DND-41 (cell line): Measurements from ENCODE around the gene ABCB8.

Experiments used
- ATAC-seq: fragments of 200-7000 bp; cut with Tn5 transposase; 3 replicates; pipeline ENCODE4 v1.9.1; 2021; ENCODE audit warnings: low read depth; ENCODE audit not compliant: insufficient read depth
- DNase-seq: peaks from one replicate; pipeline ENCODE4 v3.0.0-alpha.2; 2020
- H2AFZ ChIP-seq: 2 replicates; pipeline ENCODE4 v1.6.0; 2012; ENCODE audit warnings: low read depth, low read length
- H3K27ac ChIP-seq: 2 replicates; pipeline ENCODE4 v1.5.1; 2012; ENCODE audit warnings: low read length, inconsistent platforms
- H3K27me3 ChIP-seq: fragments of 200-600 bp; sonication (generic); 2 replicates; pipeline ENCODE4 v1.6.0; 2012; ENCODE audit warnings: low read length, mild to moderate bottlenecking, inconsistent platforms; ENCODE audit not compliant: insufficient read depth, poor library complexity
- H3K36me3 ChIP-seq: 2 replicates; pipeline ENCODE4 v1.5.1; 2012; ENCODE audit warnings: low read length, inconsistent platforms; ENCODE audit not compliant: insufficient read depth
- H3K4me1 ChIP-seq: 2 replicates; pipeline ENCODE4 v1.5.1; 2012; ENCODE audit warnings: mild to moderate bottlenecking, low read length; ENCODE audit not compliant: insufficient read depth
- H3K4me2 ChIP-seq: 2 replicates; pipeline ENCODE4 v1.6.0; 2012; ENCODE audit warnings: mild to moderate bottlenecking, moderate library complexity, low read length, inconsistent platforms; ENCODE audit not compliant: insufficient read depth
- H3K4me3 ChIP-seq, 2 experiments: fragments of 200-600 bp in 1 of 2; shearing (Covaris generic) in 1 of 2; 2 replicates each; pipeline ENCODE4 v1.5.1; 2012 to 2016; ENCODE audit warnings: inconsistent platforms in 2 of 2, low read length in 2 of 2, mild to moderate bottlenecking in 2 of 2, low read depth in 1 of 2, moderate library complexity in 1 of 2
- H3K79me2 ChIP-seq: 2 replicates; pipeline ENCODE4 v1.6.0; 2012; ENCODE audit warnings: low read length, inconsistent platforms; ENCODE audit not compliant: insufficient read depth
- H3K9ac ChIP-seq: 2 replicates; pipeline ENCODE4 v1.6.0; 2012; ENCODE audit warnings: low read depth, mild to moderate bottlenecking, inconsistent platforms, low read length, moderate library complexity
- H3K9me3 ChIP-seq: 2 replicates; pipeline ENCODE4 v1.5.1; 2012; ENCODE audit warnings: low read length, moderate library complexity, mild to moderate bottlenecking, inconsistent platforms; ENCODE audit not compliant: insufficient read depth, severe bottlenecking
- H4K20me1 ChIP-seq: 2 replicates; pipeline ENCODE4 v1.6.0; 2012; ENCODE audit warnings: low read length; ENCODE audit not compliant: insufficient read depth
- CTCF ChIP-seq: IDR thresholded peaks from 2 replicates; pipeline ENCODE4 v1.5.1; 2012; ENCODE audit warnings: borderline replicate concordance, low read length, moderate library complexity, mild to moderate bottlenecking; ENCODE audit not compliant: poor library complexity, severe bottlenecking; ENCODE audit errors: extremely low read depth
- EZH2 ChIP-seq: IDR thresholded peaks from 3 replicates; pipeline ENCODE4 v1.6.1; 2012; ENCODE audit warnings: borderline replicate concordance, low read depth, mild to moderate bottlenecking, moderate library complexity, low read length, inconsistent platforms; ENCODE audit not compliant: severe bottlenecking

The ABCB8 gene

GRCh38 chr7:151045967-151046366 lies 17.7 kb downstream of the ABCB8 start:
- no peak for ATAC-seq
- no peak overlapping the region for H2AFZ ChIP-seq
- H3K36me3 ChIP-seq, result peaks cover 36% of the 10 kb centered on the region
- no peaks in the 10 kb centered on the region for H3K9me3 ChIP-seq
- no peak for DNase-seq
- TF ChIP-seq CTCF (no peak), EZH2 (no peak)
- no peak overlapping the region for H3K27ac ChIP-seq
- peaks cover 25% of the 10 kb centered on the region for H4K20me1 ChIP-seq
- no peak overlapping the region for H3K4me3 ChIP-seq
- no peak overlapping the region for H3K9ac ChIP-seq
- no peaks in the 10 kb centered on the region for H3K79me2 ChIP-seq
- no peaks in the 10 kb centered on the region for H3K27me3 ChIP-seq
- H3K4me1 ChIP-seq, result peaks cover 5% of the 10 kb centered on the region
- H3K4me2 ChIP-seq, result no peak overlapping the region

GRCh38 chr7:151046603-151047573 lies 18.6 kb downstream of the ABCB8 start:
- no peak for DNase-seq
- no peak overlapping the region for H3K27ac ChIP-seq
- H3K9me3 ChIP-seq, result no peaks in the 10 kb centered on the region
- H3K27me3 ChIP-seq, result no peaks in the 10 kb centered on the region
- peaks cover 29% of the 10 kb centered on the region for H4K20me1 ChIP-seq
- TF ChIP-seq CTCF (no peak), EZH2 (no peak)
- peaks cover 28% of the 10 kb centered on the region for H3K36me3 ChIP-seq
- no peak overlapping the region for H3K4me2 ChIP-seq
- no peak overlapping the region for H3K9ac ChIP-seq
- no peak overlapping the region for H3K4me3 ChIP-seq
- no peaks in the 10 kb centered on the region for H3K79me2 ChIP-seq
- H3K4me1 ChIP-seq, result peaks cover 14% of the 10 kb centered on the region
- H2AFZ ChIP-seq, result no peak overlapping the region
- no peak for ATAC-seq

GRCh38 chr7:151047976-151048815 lies 19.9 kb downstream of the ABCB8 start, which contains the start of gene ASIC3:
Gene ASIC3, plus strand, starts transcription at chr7:151048531. Its CDS starts 355 bp downstream, at chr7:151048886.
- Histone ChIP-seq H3K4me3 (no peak within 1 kb of the TSS), H4K20me1 (peaks cover 41% of the 10 kb centered on the region), H3K4me1 (peaks cover 20% of the 10 kb centered on the region), H3K36me3 (peaks cover 20% of the 10 kb centered on the region), H3K79me2 (no peaks in the 10 kb centered on the region), H2AFZ (no peak within 1 kb of the TSS), H3K27me3 (no peaks in the 10 kb centered on the region), H3K9ac (no peak within 1 kb of the TSS), H3K9me3 (no peaks in the 10 kb centered on the region), H3K4me2 (no peak within 1 kb of the TSS), H3K27ac (no peak within 1 kb of the TSS)
- TF ChIP-seq CTCF (no peak), EZH2 (no peak)
- ATAC-seq (no peak), DNase-seq (no peak)
